Amniotic epithelial cell (primary cell): ENCODE data around the gene CPAMD8.
"Not testable (repeated sequence)": the region's sequence is repeated elsewhere in the genome, so short reads cannot be mapped to it uniquely, and the experiment has no call there.

Source experiments
- DNase-seq: peaks from one replicate; pipeline ENCODE4 v3.0.0-alpha.2; 2010; ENCODE audit warnings: low read depth

Gene CPAMD8

DNA sequence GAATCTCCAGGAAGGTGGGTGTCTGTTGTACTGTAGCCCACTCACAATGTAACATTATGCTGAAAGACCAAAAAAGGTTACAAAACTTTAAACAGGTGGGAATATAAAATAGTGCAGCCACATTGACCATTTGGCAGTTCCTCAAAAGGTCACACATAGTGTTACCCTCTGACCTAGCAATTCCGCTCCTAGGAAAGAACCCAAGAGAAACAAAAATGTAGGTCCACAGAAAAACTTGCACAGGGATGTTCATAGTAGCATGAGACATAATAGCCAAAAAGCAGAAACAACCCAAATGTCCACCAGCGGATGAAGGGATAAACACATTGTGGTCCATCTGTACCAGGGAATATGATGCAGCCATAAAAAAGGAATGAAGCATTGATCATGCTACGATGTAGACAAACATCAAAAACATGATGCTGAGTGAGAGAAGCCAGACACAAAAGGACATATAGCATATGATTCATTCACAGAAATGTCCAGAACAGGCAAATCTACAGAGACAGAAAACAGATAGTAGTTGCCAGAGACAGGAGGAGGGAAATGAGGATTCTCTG, 27.9 kb downstream of the CPAMD8 start:
- no peak for DNase-seq

DNA sequence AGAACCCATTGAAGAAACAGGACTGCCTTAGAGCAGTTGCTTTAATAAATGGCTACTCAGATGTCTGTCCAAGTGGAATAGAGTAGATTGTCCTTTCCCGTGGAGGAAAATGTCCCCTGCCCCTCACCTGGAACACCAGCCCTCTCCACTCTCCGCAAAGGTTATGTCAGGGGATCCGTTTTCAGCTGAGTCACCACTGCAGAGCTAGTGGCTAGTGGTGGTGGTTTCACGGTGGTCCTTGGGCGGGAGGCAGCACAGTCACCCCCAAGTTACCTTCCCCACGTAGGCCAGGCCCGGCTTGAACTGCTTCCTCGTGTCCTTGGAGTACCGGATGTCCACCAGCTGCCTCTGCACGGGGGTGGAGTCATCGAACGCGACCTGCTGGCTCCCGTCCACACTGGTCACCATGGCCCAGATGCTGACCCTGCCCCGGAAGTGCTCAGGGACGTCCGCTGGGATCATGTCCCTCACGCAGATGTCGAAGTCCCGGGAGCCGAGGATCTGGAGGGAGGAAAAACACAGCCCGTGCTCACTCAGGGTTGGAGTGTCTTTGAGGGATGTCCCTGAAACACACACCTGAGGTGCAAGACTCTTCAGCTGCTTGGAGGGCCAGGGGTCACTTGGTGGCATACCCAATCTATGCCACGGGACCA, 29.6 kb downstream of the CPAMD8 start:
- DNase-seq: not testable (repeated sequence)

DNA sequence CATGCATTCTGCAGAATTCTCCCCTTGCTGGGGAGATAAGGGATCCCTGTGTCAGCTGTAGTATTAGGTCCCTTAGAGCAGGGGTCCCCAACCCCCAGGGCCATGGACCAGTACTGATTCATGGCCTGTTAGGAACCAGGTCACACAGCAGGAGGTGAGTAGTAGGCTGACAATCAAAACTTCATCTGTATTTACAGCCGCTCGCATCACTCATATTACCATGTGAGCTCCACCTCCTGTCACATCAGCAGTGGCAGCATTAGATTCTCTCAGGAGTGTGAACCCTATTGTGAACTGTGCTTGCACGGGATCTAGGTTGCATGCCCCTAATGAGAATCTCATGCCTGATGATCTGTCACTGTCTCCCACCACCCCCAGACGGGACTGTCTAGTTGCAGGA, 37.9 kb downstream of the CPAMD8 start:
- no peak for DNase-seq

DNA sequence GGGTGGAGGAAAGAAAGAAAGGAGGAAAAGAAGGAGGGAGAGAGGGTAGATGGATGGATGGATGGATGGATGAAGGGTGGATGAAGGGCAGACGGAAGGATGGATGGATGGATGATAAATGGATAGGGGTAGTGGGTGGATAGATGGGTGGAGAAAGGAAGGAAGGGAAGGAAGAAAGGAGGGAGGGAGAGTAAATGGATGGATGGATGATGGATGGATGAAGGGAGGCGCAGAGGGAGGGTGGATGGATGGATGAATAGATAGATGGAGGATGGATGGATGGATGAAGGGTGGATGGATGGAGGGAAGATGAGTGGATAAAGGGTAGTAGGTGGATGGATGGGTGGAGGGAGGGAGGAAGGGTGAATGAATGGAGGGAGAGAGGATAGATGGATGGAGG, 41.2 kb downstream of the CPAMD8 start:
- no peak for DNase-seq

DNA sequence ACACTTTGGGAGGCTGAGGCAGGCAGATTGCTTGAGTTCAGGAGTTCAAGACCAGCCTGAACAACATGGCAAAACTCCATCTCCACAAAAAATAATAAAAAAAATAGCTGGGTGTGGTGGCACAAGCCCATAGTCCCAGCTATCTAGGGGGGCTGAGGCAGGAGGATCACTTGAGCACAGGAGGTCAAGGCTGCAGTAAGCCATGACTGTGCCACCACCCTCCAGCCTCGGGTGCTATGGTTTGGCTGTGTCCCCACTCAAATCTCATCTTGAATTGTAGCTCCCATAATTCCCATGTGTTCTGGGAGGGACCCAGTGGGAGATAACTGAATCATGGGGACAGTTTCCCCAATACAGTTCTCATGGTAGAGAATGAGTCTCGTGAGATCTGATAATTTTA, 44.0 kb downstream of the CPAMD8 start:
- not testable (repeated sequence) for DNase-seq

DNA sequence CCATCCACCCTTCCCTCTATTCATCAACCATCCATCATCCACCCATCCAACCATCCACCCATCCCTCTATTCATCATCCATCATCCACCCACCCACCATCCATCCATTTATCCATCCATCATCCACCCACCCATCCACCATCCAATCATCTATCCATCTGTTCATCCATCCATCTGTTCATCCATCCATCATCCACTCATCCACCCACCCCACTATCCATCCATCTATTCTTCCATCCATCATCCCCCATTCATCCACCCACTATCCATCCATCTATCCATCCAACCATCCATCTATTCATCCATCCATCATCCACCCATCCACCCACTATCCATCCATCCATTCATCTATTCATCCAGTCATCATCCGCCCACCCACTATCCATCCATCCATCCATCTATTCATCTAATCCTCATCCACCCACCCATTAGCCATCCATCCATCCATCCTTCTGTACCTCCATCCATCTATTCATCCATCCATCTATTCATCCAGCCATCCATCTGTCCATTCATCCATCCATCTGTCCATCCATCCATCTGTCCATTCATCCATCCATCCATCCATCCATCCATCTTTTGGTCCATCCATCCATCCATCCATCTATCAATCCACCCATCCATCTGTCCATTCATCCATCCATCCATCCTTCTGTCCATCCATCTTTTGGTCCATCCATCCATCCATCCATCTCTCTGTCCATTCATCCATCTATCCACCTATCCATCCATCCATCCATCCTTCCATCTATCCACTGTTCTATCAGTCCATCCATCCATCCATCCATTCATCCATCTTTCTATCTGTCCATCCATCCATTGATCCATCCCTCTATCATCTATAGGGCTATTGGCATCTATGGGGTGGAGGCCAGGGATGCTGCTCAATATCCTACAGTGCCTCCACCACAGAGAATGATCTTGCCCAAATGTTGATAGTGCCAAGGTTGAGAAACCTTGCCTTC, 47.5 kb downstream of the CPAMD8 start:
- DNase-seq: no peak

DNA sequence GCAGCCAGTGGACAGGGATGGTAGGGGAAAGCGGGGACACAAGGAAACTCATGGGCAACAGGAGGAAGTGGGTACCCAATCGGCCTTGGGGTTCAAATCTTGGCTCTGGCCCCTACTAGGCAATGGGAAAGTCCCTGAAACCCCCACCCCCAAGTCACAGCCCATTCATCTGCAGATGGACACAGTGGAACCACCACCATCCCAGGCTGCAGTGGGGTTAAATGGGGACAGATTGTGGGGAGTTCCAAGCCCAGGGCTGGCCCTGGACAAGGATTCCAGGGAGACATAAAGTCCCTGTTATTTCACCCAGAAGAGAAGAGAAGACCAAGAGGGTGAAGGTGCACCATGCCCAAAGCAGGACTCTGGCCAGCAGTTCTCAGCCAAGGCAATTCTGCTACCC, 48.5 kb downstream of the CPAMD8 start:
- DNase-seq: no peak

DNA sequence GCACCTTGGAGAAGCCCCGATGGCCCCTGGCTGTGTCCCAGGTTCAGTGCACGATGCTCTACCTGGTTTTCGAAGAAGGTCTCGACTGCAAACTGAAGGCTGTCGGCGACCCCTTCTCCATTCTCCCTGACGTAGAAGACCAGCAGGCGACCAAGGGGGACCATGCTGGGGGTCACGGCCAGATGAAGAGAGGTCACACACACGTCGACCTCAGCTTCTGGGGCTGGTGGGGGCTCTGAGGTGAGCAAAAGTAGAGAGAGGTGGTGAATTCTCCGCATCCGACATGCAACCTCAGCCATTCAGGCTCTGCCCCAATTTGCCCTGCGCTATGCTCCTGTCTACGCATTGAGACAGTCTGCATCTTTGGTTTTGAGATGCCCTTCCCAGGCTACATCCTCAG, 49.3 kb downstream of the CPAMD8 start:
- no peak for DNase-seq

DNA sequence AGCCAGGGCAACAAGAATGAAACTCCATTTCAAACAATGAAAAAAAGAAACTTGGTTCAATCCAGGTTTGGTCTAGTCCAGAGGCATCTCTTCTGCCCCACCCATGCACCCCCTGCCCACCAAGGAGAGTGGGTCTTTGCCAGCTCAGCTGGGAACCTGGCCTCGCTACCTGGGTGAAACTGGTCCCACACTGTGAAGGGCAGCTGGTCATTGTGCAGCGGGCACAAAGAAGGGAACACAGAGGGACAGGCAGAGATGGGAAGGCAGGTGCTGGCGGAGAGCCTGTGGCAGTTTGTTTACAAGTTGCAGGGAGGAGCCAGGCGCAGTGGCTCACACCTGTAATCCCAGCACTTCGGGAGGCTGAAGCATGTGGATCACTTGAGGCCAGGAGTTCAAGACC, 50.2 kb downstream of the CPAMD8 start:
- DNase-seq: no peak

DNA sequence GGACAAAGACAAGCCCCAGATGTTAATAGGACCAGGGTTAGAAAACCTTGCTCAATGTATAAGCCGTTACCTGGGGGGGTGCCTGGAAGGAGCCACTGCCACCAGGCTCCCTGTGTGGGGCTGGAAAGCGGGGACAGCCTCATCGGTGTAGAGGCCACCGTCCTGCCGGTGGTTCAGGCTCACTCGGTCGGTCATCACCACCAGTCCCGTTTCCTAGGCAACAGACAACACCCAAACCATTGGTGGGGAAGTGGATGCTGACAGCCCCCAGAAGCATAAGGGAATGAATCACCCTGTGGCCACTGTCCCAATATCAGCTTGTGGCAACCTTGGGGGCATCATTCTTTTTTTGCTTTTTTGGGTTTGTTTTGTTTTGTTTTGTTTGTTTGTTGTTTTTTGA, 55.8 kb downstream of the CPAMD8 start:
- DNase-seq: no peak

DNA sequence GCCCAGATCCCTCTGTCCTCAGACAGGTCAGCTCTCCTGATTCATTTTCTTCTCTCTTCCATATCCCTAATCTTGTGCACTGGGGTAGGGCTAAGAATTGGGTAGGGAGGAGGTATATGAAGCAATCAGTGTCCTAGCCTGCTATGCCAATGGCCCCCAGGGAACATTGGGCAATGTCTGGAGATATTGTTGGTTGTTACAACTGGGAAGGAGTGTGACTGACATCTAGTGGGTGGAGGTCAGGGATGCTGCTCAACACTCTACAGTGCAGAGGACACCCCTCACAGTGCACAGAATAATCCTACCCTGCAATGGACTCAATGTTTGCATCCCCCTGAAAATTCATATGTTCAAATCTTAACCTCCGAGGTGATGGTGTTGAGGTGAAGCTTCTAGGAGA, 57.5 kb downstream of the CPAMD8 start:
- peak; percentile 4 for DNase-seq

DNA sequence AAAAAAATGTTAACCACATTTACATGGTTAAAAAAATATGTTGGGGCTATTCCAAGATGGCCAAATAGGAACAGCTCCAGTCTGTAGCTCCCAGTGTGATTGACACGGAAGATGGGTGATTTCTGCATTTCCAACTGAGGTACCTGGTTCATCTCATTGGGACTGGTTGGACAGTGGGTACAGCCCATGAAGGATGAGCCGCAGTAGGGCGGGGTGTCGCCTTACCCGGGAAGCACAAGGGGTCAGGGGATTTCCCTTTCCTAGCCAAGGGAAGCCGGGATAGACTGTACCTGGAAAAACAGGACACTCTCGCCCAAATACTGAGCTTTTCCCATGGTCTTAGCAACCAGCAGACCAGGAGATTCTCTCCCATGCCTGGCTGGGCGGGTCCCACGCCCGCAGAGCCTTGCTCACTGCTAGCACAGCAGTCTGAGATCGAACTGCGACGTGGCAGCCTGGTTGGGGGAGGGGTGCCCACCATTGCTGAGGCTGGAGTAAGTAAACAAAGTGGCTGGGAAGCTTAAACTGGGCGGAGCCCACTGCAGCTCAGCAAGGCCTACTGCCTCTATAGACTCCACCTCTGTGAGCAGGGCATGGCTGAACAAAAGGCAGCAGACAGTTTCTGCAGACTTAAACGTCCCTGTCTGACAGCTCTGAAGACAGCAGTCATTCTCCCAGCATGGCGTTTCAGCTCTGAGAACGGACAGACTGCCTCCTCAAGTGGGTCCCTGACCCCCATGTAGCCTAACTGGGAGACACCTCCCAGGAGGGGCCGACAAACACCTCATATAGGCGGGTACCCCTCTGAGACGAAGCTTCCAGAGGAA, 65.4 kb downstream of the CPAMD8 start:
- DNase-seq: peak; percentile 20

DNA sequence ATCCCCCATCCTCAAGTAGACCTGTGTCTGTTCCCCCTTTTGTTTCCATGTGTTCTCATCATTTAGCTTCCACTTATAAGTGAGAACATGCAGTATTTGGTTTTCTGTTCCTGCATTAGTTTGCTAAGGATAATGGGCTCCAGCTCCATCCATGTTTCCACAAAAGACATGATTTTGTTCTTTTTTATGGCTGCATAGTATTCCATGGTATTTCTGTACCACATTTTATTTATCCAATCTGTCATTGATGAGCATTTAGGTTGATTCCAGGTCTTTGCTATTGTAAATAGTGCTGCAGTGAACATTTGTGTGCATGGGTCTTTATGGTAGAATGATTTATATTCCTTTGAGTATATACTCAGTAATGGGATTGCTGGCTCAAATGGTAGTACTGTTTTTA, 68.3 kb downstream of the CPAMD8 start:
- not testable (repeated sequence) for DNase-seq

DNA sequence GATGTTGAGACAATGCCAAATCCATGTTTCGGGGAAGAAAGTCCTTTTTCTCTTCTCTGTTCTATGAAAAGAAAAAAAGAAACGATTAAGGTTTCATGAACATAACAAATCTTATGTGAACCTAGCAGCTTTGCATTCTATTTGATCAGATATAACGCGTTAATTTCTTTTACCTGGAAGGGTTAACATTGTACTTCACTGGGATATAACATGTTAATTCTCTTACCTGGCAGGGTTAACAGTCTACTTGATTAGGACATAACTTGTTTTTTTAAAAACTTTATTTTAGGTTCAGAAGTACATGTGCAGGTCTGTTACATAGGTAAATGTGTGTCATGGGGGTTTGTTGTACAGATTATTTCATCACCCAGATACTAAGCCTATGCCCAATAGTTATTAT, 68.8 kb downstream of the CPAMD8 start:
- DNase-seq: no peak

DNA sequence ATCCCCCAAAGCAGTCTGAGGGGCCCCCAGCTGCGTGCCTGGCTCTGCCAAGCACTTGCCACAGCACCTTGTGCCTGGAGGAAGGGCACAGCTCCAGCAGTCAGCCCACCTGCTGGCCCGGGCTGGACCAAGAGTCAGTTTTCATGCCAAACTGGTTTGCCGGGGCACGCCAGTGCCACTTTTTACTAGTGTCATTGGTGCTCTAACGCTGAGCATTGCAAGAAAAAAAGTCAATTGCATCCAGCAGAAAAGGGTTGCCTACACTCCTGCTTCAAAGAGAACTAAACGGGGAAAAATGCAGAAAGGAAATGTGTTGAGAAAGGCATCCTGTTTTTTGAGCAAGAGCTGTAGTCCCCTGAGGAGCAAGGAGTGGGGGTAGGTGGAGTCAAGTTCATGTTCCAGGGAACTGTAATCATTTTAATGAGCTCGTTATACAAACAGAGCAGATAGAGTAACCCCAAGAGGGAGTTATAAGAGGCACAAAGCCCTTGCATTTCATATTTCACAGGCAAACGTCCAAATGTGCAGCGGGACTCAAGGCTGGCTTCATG, 69.4 kb downstream of the CPAMD8 start:
- DNase-seq: no peak

DNA sequence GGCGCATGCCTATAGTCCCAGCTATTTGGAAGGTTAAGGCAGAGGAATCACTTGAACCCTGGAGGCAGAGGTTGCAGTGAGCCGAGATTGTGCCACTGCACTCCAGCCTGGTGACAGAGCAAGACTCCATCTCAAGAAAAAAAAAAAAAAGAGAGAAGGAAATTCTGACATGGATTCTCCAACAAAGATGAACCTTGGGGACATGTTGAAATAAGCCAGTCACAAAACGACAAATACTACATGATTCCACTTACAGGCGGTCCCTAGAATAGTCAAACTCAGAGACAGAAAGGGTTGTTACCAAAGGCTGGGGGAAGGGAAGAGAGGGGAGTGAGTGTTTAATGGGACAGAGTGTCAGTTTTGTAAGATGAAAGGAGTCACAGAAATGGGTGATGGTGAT, 71.4 kb downstream of the CPAMD8 start:
- DNase-seq: no peak

DNA sequence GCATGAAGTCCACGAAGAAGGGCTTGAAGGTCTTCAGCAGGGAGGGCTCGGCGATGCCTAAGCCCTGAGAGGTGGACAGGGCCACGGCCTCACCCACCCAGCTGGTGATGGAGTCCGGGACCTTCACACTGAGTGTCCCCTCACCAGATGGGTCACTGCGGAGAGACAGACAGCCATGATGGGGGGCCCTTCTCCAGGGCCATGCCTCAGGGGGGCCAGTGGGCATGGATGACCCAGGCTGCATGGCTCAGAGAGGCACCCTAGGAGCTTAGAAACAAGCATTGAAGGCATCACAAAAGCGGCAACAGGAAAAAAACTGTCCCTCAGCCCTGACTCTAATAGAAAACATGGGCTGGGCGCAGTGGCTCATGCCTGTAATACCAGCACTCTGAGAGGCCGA, 74.6 kb downstream of the CPAMD8 start:
- DNase-seq: no peak

DNA sequence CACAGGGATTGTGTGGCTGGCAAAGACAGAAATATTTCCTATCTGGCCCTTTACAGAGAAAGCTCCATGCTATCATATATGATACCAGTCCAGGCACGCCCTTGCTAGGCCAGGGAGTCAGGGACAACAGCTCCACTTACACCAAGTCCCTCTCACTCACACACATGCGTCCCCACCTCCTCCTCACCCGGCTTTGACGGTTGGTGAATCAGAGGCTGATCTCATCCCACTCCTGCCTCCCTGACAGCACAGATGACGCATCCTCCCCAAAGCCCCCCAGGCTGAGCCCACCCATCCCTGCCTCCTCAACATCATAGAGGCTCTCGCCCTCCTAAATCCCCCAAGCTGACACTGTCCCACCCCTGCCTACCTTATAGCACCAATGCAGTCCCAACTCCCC, 75.1 kb downstream of the CPAMD8 start:
- DNase-seq: no peak

DNA sequence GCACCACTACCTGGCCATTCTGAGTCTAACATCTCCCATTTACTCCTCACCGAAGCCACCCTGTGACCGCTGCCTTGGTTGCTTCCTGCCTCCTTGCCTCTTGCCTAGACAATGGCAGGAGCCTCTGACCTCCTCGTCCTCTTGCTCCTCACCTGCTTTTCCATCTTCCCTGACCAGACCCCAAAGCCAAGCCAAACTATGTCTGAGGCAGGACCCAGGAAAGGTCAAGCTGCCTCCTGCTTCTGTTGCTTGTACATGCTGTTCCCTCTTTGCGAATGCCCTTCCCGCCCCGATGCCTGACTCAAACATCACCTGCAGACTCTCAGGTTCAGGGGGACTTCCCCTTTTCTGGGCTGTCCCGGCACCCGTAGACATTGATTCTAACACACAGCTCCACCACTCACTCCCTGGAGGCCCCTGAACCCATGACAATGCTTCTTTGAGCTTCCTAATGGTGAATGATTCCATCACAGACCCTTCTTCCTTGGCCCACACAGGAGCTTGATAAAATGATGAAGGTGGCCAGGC, 77.0 kb downstream of the CPAMD8 start:
- no peak for DNase-seq

DNA sequence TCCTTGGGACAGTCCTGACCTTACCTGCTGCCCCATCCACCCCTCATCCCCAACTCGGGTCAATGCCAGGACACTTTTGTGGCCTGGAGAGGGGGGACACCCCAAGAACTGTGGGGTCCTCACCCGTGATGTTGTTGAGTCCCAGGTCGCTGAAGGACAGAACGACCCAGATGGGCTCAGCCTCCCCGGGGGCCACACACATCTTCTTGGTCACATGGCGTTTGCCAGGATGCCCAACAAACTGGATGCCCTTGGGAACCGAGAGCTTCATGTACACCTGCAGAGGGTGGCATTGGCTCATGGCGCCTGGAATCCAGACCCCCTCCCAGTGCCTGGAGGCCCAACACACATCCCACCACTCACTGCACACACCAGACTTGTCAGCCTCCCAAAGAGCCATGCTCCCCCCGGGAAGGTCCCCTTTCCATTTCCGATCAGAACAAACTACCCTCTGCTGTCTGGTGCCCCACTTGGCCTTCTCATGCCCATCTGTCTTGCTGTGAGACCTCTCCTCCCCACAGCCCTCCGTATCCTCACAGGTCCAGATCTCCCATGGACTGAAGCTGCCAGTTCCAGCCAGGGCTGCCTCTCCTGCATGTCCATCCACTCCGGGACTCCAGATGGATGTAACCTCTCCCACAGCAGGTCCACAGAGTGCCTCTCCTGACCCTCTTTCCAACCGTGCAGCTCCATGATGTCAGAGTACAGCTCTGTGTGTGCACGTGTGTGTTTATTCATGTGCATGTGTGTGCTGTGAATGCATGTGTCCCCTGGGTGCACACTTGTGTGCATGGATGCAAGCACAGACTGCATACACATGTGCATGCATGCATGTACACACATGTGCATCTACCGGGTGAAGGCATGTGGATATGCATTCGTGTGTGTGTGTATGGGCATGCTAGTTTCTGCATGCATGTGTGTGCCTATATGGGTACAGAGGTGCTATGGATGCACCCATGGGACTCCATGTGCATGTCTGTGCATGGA, 79.4 kb downstream of the CPAMD8 start:
- no peak for DNase-seq
